T-cell (primary cell): ENCODE measurements around the gene FDX2. TPM values are rescaled to one million over a fixed set of nuclear protein-coding genes. Genes with fewer than 3 reads are reported as not detected.

Experiments used
- ATAC-seq, 4 experiments: fragments of 200-7000 bp in 3 of 4; fragments of 150-1000 bp in 1 of 4; cut with Tn5 transposase; replicated peaks in 1 of 4; 1 replicate in 3 of 4; 2 replicates in 1 of 4; pipeline ENCODE4 v1.10.0; 2021; ENCODE audit warnings: moderate library complexity in 3 of 4, mild to moderate bottlenecking in 2 of 4, moderate number of reproducible peaks in 1 of 4
- CTCF ChIA-PET, 2 donors: fragments of 300-600 bp; sonication (Branson Sonifier 250); formaldehyde crosslinking; loops; one replicate each; lab custom pipeline; 2022; ENCODE audit warnings: antibody characterized with exemption in 2 of 2; lab: Charles Lee
- POLR2A ChIA-PET, 2 donors: fragments of 300-600 bp; sonication (Branson Sonifier 250); formaldehyde crosslinking; loops; one replicate each; lab custom pipeline; 2022; ENCODE audit warnings: antibody characterized with exemption in 2 of 2; lab: Charles Lee
- DNase-seq, 35 experiments: peaks; one replicate each; pipeline versions ENCODE4 v3.0.0 to v3.0.0-alpha.2; 2013 to 2023
- H3K27ac ChIP-seq: one replicate; pipeline ENCODE4 v1.5.1; 2013; ENCODE audit warnings: low read length
- H3K27me3 ChIP-seq, 2 experiments: replicated peaks in 1 of 2; 1 replicate in 1 of 2; 2 replicates in 1 of 2; pipeline versions ENCODE4 v1.6.1 to v1.7.0; 2013; ENCODE audit warnings: low read length in 1 of 2, mixed read lengths in 1 of 2; ENCODE audit not compliant: control insufficient read depth in 2 of 2, insufficient read depth in 2 of 2; ENCODE audit errors: extremely low read depth in 1 of 2
- H3K36me3 ChIP-seq, 2 donors: 1 replicate in 1 of 2; 2 replicates in 1 of 2; pipeline versions ENCODE4 v1.6.1 to v1.7.0; 2013; ENCODE audit warnings: low read length in 1 of 2; ENCODE audit not compliant: control insufficient read depth in 2 of 2, insufficient read depth in 1 of 2; ENCODE audit errors: extremely low read depth in 1 of 2
- H3K4me1 ChIP-seq, 2 experiments: 1 replicate in 1 of 2; 2 replicates in 1 of 2; pipeline versions ENCODE4 v1.6.1 to v1.7.0; 2013; ENCODE audit warnings: low read length in 2 of 2, mixed read lengths in 1 of 2; ENCODE audit not compliant: insufficient read depth in 2 of 2, control insufficient read depth in 1 of 2; ENCODE audit errors: extremely low read depth in 1 of 2
- H3K4me3 ChIP-seq, 2 donors: 1 replicate in 1 of 2; 2 replicates in 1 of 2; pipeline versions ENCODE4 v1.5.1 to v1.7.0; 2013; ENCODE audit warnings: mild to moderate bottlenecking in 2 of 2, low read length in 1 of 2, moderate library complexity in 1 of 2; ENCODE audit not compliant: control insufficient read depth in 1 of 2; ENCODE audit errors: extremely low read depth in 1 of 2
- H3K9me3 ChIP-seq: 2 replicates; pipeline ENCODE4 v1.7.0; 2013
- H3K27ac Mint-ChIP-seq, 2 donors: one replicate each; pipeline ENCODE4 v1.8.0; 2020 to 2021; ENCODE audit warnings: mild to moderate bottlenecking in 2 of 2, mixed read lengths in 2 of 2
- H3K27me3 Mint-ChIP-seq, 2 donors: one replicate each; pipeline ENCODE4 v1.8.0; 2021 to 2022; ENCODE audit warnings: mixed read lengths in 2 of 2
- H3K36me3 Mint-ChIP-seq: one replicate; pipeline ENCODE4 v1.8.0; 2021; ENCODE audit warnings: mixed read lengths
- H3K4me1 Mint-ChIP-seq, 3 donors: one replicate each; pipeline ENCODE4 v1.8.0; 2020 to 2022; ENCODE audit warnings: mixed read lengths in 3 of 3, mild to moderate bottlenecking in 1 of 3
- H3K4me3 Mint-ChIP-seq, 3 donors: one replicate each; pipeline ENCODE4 v1.8.0; 2020 to 2022; ENCODE audit warnings: mild to moderate bottlenecking in 3 of 3, mixed read lengths in 3 of 3, moderate library complexity in 3 of 3
- H3K9me3 Mint-ChIP-seq, 3 donors: one replicate each; pipeline ENCODE4 v1.8.0; 2020 to 2022; ENCODE audit warnings: mixed read lengths in 3 of 3
- WGBS: methylation state at CpG from one replicate; pipeline ENCODE4 v1.1.5; 2013; ENCODE audit warnings: missing lambda C conversion rate; ENCODE audit not compliant: insufficient coverage; 5-methylcytosine and 5-hydroxymethylcytosine counted together
- total RNA-seq, 35 experiments: library from RNA in 6 of 35; stranded (reverse) in 6 of 35; fragments of 120-200 nt in 1 of 35; gene quantifications; one replicate each; pipeline versions ENCODE4 v1.2.1 to v1.2.4 and lab custom pipeline; 2013 to 2026

FDX2 gene
- total RNA-seq, 5 donors from 2014 or later (not counting 1 experiment from before 2014, with no cell fraction given), result 5.7 to 16.8 (median 11.4) TPM

- Histone ChIP-seq H3K27me3 (peaks cover 13 to 78% of the 10 kb centered on the region in 2 experiments), H3K4me3 (no peak overlapping the region), H3K27ac (no peak overlapping the region), H3K9me3 (no peaks in the 10 kb centered on the region), H3K36me3 (no peaks in the 10 kb centered on the region), H3K4me1 (peaks cover 27 to 74% of the 10 kb centered on the region in 2 experiments)
- DNase-seq (no peak), ATAC-seq (no peak)
- Mint-ChIP-seq H3K4me1 (peaks cover 46 to 56% (median 54%) of the 10 kb centered on the region in 3 donors), H3K27ac (peak overlapping the region in 1 of 2 donors; percentile 61), H3K27me3 (peaks cover 30 to 65% of the 10 kb centered on the region in 2 donors), H3K36me3 (no peaks in the 10 kb centered on the region), H3K9me3 (no peaks in the 10 kb centered on the region), H3K4me3 (peak overlapping the region in 1 of 3 donors; percentile 88)
- 29% methylated on average over 42 of the region's 49 CpGs for whole genome bisulfite sequencing
- ChIA-PET CTCF (interaction anchor here in 1 of 2 donors (0.5 kb wide), 1 partner anchor 61 kb away, joined by 5 read pairs; no protein-coding TSS in a partner anchor), POLR2A (no interaction called here)
Observed at GRCh38 chr19:10293637-10294367, 22.0 kb downstream of the FDX2 start.

- no peaks in the 10 kb centered on the region for H3K36me3 Mint-ChIP-seq
- H3K27ac ChIP-seq, result no peak overlapping the region
- ATAC-seq (no peak), DNase-seq (peak in 2 of 35 experiments; percentile 15 to 34)
- H3K36me3 ChIP-seq, result no peaks in the 10 kb centered on the region
- H3K4me1 ChIP-seq, result peaks cover 28 to 82% of the 10 kb centered on the region in 2 experiments
- H3K4me3 Mint-ChIP-seq, result peak overlapping the region; percentile 67 to 88 (median 70)
- no peaks in the 10 kb centered on the region for H3K9me3 Mint-ChIP-seq
- 27% methylated on average over 55 of the region's 56 CpGs for WGBS
- H3K4me1 Mint-ChIP-seq, result peaks cover 50 to 62% (median 59%) of the 10 kb centered on the region in 3 donors
- peaks cover 15 to 86% of the 10 kb centered on the region in 2 experiments for H3K27me3 ChIP-seq
- CTCF ChIA-PET, result interaction anchor here in 1 of 2 donors (1.2 to 1.4 kb wide), 2 partner anchors 13 to 34 kb away, joined by 3 to 4 read pairs; no protein-coding TSS in a partner anchor
- POLR2A ChIA-PET, result no interaction called here
- peaks cover 33 to 71% of the 10 kb centered on the region in 2 donors for H3K27me3 Mint-ChIP-seq
- peak overlapping the region in 1 of 2 donors; percentile 61 for H3K27ac Mint-ChIP-seq
- peak overlapping the region; percentile 26 to 67 for H3K4me3 ChIP-seq
- no peaks in the 10 kb centered on the region for H3K9me3 ChIP-seq
Observed at GRCh38 chr19:10292789-10293636, 22.8 kb downstream of the FDX2 start.

DNA sequence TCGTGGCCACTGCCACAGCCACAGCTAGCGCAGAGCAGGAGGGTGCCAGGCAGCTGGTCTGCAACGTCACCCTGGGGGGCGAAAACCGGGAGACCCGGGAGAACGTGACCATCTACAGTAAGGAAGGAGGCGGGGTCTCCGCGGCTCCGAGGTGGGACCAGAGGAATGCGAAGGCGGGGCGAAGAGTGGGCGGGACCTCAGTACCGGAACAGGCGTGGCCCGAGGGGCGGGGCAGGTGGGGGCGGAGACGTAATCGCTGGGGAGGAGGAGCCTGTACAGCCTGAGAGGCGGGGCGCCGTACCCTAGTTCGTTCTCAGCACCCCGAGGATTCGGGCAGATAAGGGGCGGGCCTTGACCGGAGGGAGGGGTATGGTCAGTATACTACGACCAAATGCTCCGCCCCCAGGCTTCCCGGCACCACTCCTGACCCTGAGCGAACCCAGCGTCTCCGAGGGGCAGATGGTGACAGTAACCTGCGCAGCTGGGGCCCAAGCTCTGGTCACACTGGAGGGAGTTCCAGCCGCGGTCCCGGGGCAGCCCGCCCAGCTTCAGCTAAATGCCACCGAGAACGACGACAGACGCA is 23.5 kb downstream of the FDX2 start:
- CTCF ChIA-PET, result interaction anchor here in 1 of 2 donors (1.2 to 1.7 kb wide), 3 partner anchors 12 to 33 kb away, joined by 3 to 6 read pairs (median 4); partner anchors contain the start of gene ICAM1
- WGBS, result 2% methylated on average over 36 of the region's 45 CpGs
- Mint-ChIP-seq H3K27me3 (peaks cover 33 to 78% of the 10 kb centered on the region in 2 donors), H3K36me3 (no peaks in the 10 kb centered on the region), H3K4me3 (peak overlapping the region; percentile 70 to 88 (median 73)), H3K4me1 (peaks cover 57 to 69% (median 66%) of the 10 kb centered on the region in 3 donors), H3K27ac (peak overlapping the region in 1 of 2 donors; percentile 16), H3K9me3 (no peaks in the 10 kb centered on the region)
- H3K27me3 ChIP-seq, result peaks cover 15 to 93% of the 10 kb centered on the region in 2 experiments
- H3K9me3 ChIP-seq, result no peaks in the 10 kb centered on the region
- DNase-seq, result peak in 29 of 35 experiments; percentile 31 to 74 (median 51)
- no peak overlapping the region for H3K27ac ChIP-seq
- POLR2A ChIA-PET, result interaction anchor here in 1 of 2 donors (0.6 kb wide), 1 partner anchor 164 kb away, joined by 11 read pairs; no protein-coding TSS in a partner anchor
- H3K4me3 ChIP-seq, result peak overlapping the region; percentile 39 to 67
- H3K36me3 ChIP-seq, result no peaks in the 10 kb centered on the region
- ATAC-seq, result peak; percentile 20 to 52 (median 26)
- peaks cover 33 to 89% of the 10 kb centered on the region in 2 experiments for H3K4me1 ChIP-seq

DNA sequence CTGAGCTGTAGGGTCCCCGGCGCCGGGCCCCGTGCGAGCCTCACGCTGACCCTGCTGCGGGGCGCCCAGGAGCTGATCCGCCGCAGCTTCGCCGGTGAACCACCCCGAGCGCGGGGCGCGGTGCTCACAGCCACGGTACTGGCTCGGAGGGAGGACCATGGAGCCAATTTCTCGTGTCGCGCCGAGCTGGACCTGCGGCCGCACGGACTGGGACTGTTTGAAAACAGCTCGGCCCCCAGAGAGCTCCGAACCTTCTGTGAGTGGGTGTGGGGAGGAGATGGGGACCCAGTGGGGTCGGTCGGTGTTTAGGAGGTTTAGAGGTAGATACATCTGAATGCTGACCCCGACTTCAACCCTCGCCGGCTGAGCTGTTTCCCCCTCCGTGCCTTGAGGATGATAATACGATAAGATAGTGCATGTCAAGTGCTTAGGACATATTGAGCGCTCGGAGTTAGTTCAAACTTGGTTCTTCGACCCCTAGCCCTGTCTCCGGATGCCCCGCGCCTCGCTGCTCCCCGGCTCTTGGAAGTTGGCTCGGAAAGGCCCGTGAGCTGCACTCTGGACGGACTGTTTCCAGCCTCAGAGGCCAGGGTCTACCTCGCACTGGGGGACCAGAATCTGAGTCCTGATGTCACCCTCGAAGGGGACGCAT is 24.1 kb downstream of the FDX2 start:
- ChIA-PET CTCF (interaction anchor here in 1 of 2 donors (1.2 to 1.7 kb wide), 3 partner anchors 12 to 33 kb away, joined by 3 to 6 read pairs (median 4); partner anchors contain the start of gene ICAM1), POLR2A (interaction anchor here (0.6 kb wide), 2 partner anchors 20 to 164 kb away, joined by 5 to 11 read pairs; no protein-coding TSS in a partner anchor)
- H3K4me1 ChIP-seq, result peaks cover 33 to 95% of the 10 kb centered on the region in 2 experiments
- Mint-ChIP-seq H3K4me3 (peak overlapping the region; percentile 70 to 88 (median 73)), H3K9me3 (no peaks in the 10 kb centered on the region), H3K27me3 (peaks cover 33 to 78% of the 10 kb centered on the region in 2 donors), H3K27ac (peak overlapping the region in 1 of 2 donors; percentile 23), H3K36me3 (no peaks in the 10 kb centered on the region), H3K4me1 (peaks cover 62 to 73% (median 70%) of the 10 kb centered on the region in 3 donors)
- no peaks in the 10 kb centered on the region for H3K36me3 ChIP-seq
- H3K27me3 ChIP-seq, result peaks cover 15 to 97% of the 10 kb centered on the region in 2 experiments
- peak in 1 of 4 experiments; percentile 4 for ATAC-seq
- no peak overlapping the region for H3K27ac ChIP-seq
- peak overlapping the region; percentile 39 to 49 for H3K4me3 ChIP-seq
- peak in 7 of 35 experiments; percentile 3 to 41 (median 16) for DNase-seq
- H3K9me3 ChIP-seq, result no peaks in the 10 kb centered on the region
- 2% methylated on average over 45 of the region's 49 CpGs for WGBS

DNA sequence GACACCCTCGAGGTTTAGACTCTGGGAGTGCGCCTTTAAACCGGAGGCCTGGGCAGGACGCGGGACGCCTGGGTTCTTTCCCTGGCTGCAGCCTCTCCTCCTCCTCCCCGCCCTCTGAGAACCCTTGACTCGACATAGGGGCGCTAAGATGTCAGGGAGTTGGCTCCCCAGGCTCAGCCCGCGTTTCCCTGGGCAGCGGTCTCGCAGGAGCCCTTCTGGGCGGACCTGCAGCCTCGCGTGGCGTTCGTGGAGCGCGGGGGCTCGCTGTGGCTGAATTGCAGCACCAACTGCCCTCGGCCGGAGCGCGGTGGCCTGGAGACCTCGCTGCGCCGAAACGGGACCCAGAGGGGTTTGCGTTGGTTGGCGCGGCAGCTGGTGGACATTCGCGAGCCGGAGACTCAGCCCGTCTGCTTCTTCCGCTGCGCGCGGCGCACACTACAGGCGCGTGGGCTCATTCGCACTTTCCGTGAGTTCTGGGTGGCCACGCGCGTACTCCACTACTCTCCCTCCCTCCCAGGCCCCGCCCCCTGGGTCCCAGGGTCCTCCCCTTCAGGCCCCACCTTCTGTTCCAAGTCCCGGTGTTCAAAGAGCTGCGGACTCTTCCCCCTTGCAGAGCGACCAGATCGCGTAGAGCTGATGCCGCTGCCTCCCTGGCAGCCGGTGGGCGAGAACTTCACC is 24.8 kb downstream of the FDX2 start:
- peaks cover 15 to 96% of the 10 kb centered on the region in 2 experiments for H3K27me3 ChIP-seq
- DNase-seq (peak in 14 of 35 experiments; percentile 30 to 69 (median 38)), ATAC-seq (peak; percentile 18 to 22 (median 21))
- peak overlapping the region; percentile 39 to 49 for H3K4me3 ChIP-seq
- Mint-ChIP-seq H3K4me1 (peaks cover 69 to 79% (median 76%) of the 10 kb centered on the region in 3 donors), H3K27ac (no peak overlapping the region), H3K36me3 (peaks cover 3% of the 10 kb centered on the region), H3K27me3 (peaks cover 33 to 78% of the 10 kb centered on the region in 2 donors), H3K4me3 (peak overlapping the region; percentile 70 to 88 (median 73)), H3K9me3 (no peaks in the 10 kb centered on the region)
- peaks cover 35 to 100% of the 10 kb centered on the region in 2 experiments for H3K4me1 ChIP-seq
- under 1% methylated on average over 54 of the region's 57 CpGs for WGBS
- peaks cover 0 to 2% of the 10 kb centered on the region in 2 donors for H3K36me3 ChIP-seq
- ChIA-PET CTCF (interaction anchor here in 1 of 2 donors (1.4 to 1.7 kb wide), 2 partner anchors 21 to 32 kb away, joined by 3 to 6 read pairs; partner anchors contain the start of gene ICAM1), POLR2A (interaction anchor here in 1 of 2 donors (0.6 kb wide), 1 partner anchor 21 kb away, joined by 5 read pairs; no protein-coding TSS in a partner anchor)
- H3K27ac ChIP-seq, result no peak overlapping the region
- H3K9me3 ChIP-seq, result no peaks in the 10 kb centered on the region
